Peyer's patch (tissue), 4 donors: ENCODE data around the gene CLEC4D.

ENCODE experiments used
- CTCF ChIP-seq, 6 experiments: fragments of 450-650 bp in 4 of 6; fragments of 200-600 bp in 2 of 6; sonication (generic) in 1 of 6; IDR thresholded peaks; one replicate each; pipeline ENCODE4 v1.5.1; 2017 to 2019; ENCODE audit warnings: antibody characterized with exemption in 6 of 6, mild to moderate bottlenecking in 3 of 6, moderate library complexity in 1 of 6
- POLR2A ChIP-seq, 2 donors: fragments of 450-650 bp; IDR thresholded peaks; one replicate each; pipeline ENCODE4 v1.5.1; 2017; ENCODE audit warnings: antibody characterized with exemption in 2 of 2, mild to moderate bottlenecking in 2 of 2, moderate library complexity in 2 of 2

- TF ChIP-seq POLR2A (IDR thresholded peaks at IDR 0.05): no peak
- TF ChIP-seq CTCF (IDR thresholded peaks at IDR 0.05): no peak
These were observed 49.0 kb downstream of the CLEC4D start for GRCh38 chr12:8562310-8562709.
